ENCODE measurements around the gene CDC34. TPM values are rescaled to one million over a fixed set of nuclear protein-coding genes. Genes with fewer than 3 reads are reported as not detected.

CDC34 gene
- total and polyA plus RNA-seq, 2 experiments from 2014 or later, result 207 to 247 TPM

GRCh38 chr19:536031-536880 is 4.7 kb downstream of the CDC34 start:
- no peak for DNase-seq (ENCODE audit: low read depth in 1 of 2, low spot score in 1 of 2)
- H3K9me3 ChIP-seq (ENCODE audit: low read depth), result no peaks in the 10 kb centered on the region
- no peaks in the 10 kb centered on the region for H3K27me3 ChIP-seq
- no peak overlapping the region for H3K27ac ChIP-seq
- H3K4me3 ChIP-seq, result no peak overlapping the region
- H3K4me1 ChIP-seq (ENCODE audit: low read depth), result peaks cover 9% of the 10 kb centered on the region
- TF ChIP-seq CTCF (IDR thresholded peaks at IDR 0.05; ENCODE audit: low read depth, low read length), result no peak
- H3K36me3 ChIP-seq, result peaks cover 28% of the 10 kb centered on the region

- H3K4me1 ChIP-seq (ENCODE audit: low read depth), result peaks cover 9% of the 10 kb centered on the region
- H3K27me3 ChIP-seq, result no peaks in the 10 kb centered on the region
- H3K36me3 ChIP-seq, result peaks cover 28% of the 10 kb centered on the region
- H3K27ac ChIP-seq, result no peak overlapping the region
- no peak for DNase-seq (ENCODE audit: low read depth in 1 of 2, low spot score in 1 of 2)
- TF ChIP-seq CTCF (IDR thresholded peaks at IDR 0.05; ENCODE audit: low read depth, low read length), result no peak
- H3K4me3 ChIP-seq, result no peak overlapping the region
- no peaks in the 10 kb centered on the region for H3K9me3 ChIP-seq (ENCODE audit: low read depth)
Measured at GRCh38 chr19:536881-537404, 5.4 kb downstream of the CDC34 start.

GRCh38 chr19:538641-539428 is 7.3 kb downstream of the CDC34 start:
- Histone ChIP-seq H3K27ac (no peak overlapping the region), H3K9me3 (ENCODE audit: low read depth) (no peaks in the 10 kb centered on the region), H3K4me1 (ENCODE audit: low read depth) (peaks cover under 1% of the 10 kb centered on the region), H3K4me3 (no peak overlapping the region), H3K36me3 (peaks cover 28% of the 10 kb centered on the region), H3K27me3 (no peaks in the 10 kb centered on the region)
- DNase-seq (ENCODE audit: low read depth in 1 of 2, low spot score in 1 of 2), result no peak
- no peak for TF ChIP-seq CTCF (IDR thresholded peaks at IDR 0.05; ENCODE audit: low read depth, low read length)

- no peak for TF ChIP-seq CTCF (IDR thresholded peaks at IDR 0.05; ENCODE audit: low read depth, low read length)
- Histone ChIP-seq H3K36me3 (peaks cover 28% of the 10 kb centered on the region), H3K4me1 (ENCODE audit: low read depth) (no peaks in the 10 kb centered on the region), H3K27ac (no peak overlapping the region), H3K27me3 (no peaks in the 10 kb centered on the region), H3K4me3 (no peak overlapping the region), H3K9me3 (ENCODE audit: low read depth) (no peaks in the 10 kb centered on the region)
- no peak for DNase-seq (ENCODE audit: low read depth in 1 of 2, low spot score in 1 of 2)
Measured at GRCh38 chr19:539429-540030, 8.0 kb downstream of the CDC34 start.

GRCh38 chr19:540867-541637 is 9.5 kb downstream of the CDC34 start:
- no peaks in the 10 kb centered on the region for H3K27me3 ChIP-seq
- no peak overlapping the region for H3K4me3 ChIP-seq
- peaks cover 27% of the 10 kb centered on the region for H3K36me3 ChIP-seq
- H3K27ac ChIP-seq, result no peak overlapping the region
- no peak for DNase-seq (ENCODE audit: low read depth in 1 of 2, low spot score in 1 of 2)
- no peak for TF ChIP-seq CTCF (IDR thresholded peaks at IDR 0.05; ENCODE audit: low read depth, low read length)
- no peaks in the 10 kb centered on the region for H3K9me3 ChIP-seq (ENCODE audit: low read depth)
- no peaks in the 10 kb centered on the region for H3K4me1 ChIP-seq (ENCODE audit: low read depth)

Data from cardiac muscle cell (in vitro differentiated cells and primary cell).